Transverse colon (tissue), 3 donors: ENCODE data around the gene SPEN.

Experiments
- CTCF ChIP-seq, 5 experiments: fragments of 200-600 bp in 3 of 5; fragments of 450-650 bp in 2 of 5; sonication (generic) in 3 of 5; IDR thresholded peaks; 1 replicate in 2 of 5; 2 replicates in 3 of 5; pipeline ENCODE4 v1.5.1; 2016 to 2017; ENCODE audit warnings: antibody characterized with exemption in 5 of 5, inconsistent platforms in 3 of 5, mild to moderate bottlenecking in 2 of 5, moderate library complexity in 1 of 5
- EP300 ChIP-seq: sonication (generic); formaldehyde crosslinking; IDR thresholded peaks from one replicate; pipeline ENCODE4 v1.6.1; 2017; ENCODE audit warnings: antibody characterized with exemption, low read depth
- POLR2A ChIP-seq: fragments of 450-650 bp; IDR thresholded peaks from one replicate; pipeline ENCODE4 v1.6.1; 2016; ENCODE audit warnings: antibody characterized with exemption, mild to moderate bottlenecking, moderate library complexity

DNA sequence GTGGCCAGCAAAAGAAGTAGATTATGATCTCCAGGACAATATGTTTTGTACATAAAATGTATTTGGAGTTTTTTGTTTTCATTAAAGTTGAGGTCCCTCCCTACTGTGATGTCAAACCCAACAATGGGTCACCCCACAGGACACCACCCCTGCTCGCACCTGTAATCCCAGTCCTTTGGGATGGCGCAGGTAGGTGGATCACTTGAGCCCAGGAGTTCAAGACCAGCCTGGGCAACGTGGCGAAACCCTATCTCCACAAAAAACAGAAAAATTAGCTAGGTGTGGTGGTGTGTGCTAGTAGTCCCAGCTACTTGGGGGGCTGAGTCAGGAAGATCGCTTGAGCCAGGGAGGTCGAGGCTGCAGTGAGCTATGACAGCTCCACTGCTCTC, 119.4 kb downstream of the SPEN start:
- TF ChIP-seq CTCF (IDR thresholded peaks at IDR 0.05) (no peak), POLR2A (no peak), EP300 (no peak)
